Gastroesophageal sphincter (tissue), 4 donors: ENCODE measurements around the gene VSX2. TPM values are rescaled to one million over a fixed set of nuclear protein-coding genes. Genes with fewer than 3 reads are reported as not detected.

Experiments
- ATAC-seq: fragments of 150-250 bp; one replicate; pipeline ENCODE4 v1.9.1; 2016; ENCODE audit warnings: mild to moderate bottlenecking, moderate library complexity
- H3K27ac ChIP-seq, 4 donors: fragments of 200-600 bp; sonication (generic) in 3 of 4; 1 replicate in 3 of 4; 2 replicates in 1 of 4; pipeline ENCODE4 v1.5.1; 2016 to 2019
- H3K27me3 ChIP-seq: fragments of 200-600 bp; sonication (generic); one replicate; pipeline ENCODE4 v1.5.1; 2019
- H3K36me3 ChIP-seq, 2 donors: fragments of 200-600 bp; sonication (generic); one replicate each; pipeline ENCODE4 v1.5.1; 2019; ENCODE audit warnings: control low read depth in 1 of 2
- H3K4me1 ChIP-seq, 3 donors: fragments of 200-600 bp; sonication (generic); 1 replicate in 2 of 3; 2 replicates in 1 of 3; pipeline ENCODE4 v1.5.1; 2016 to 2019; ENCODE audit warnings: control low read depth in 2 of 3
- H3K4me3 ChIP-seq, 2 donors: fragments of 200-600 bp; sonication (generic); one replicate each; pipeline ENCODE4 v1.5.1; 2019; ENCODE audit warnings: mild to moderate bottlenecking in 1 of 2, moderate library complexity in 1 of 2
- H3K9me3 ChIP-seq, 3 donors: fragments of 200-600 bp; sonication (generic); one replicate each; pipeline ENCODE4 v1.5.1; 2017 to 2019; ENCODE audit warnings: control low read depth in 2 of 3
- CTCF ChIP-seq, 4 experiments: fragments of 200-600 bp in 2 of 4; fragments of 450-650 bp in 2 of 4; sonication (generic) in 1 of 4; IDR thresholded peaks; one replicate each; pipeline ENCODE4 v1.5.1; 2017 to 2019; ENCODE audit warnings: antibody characterized with exemption in 4 of 4, mild to moderate bottlenecking in 2 of 4, moderate library complexity in 2 of 4
- EP300 ChIP-seq: sonication (generic); formaldehyde crosslinking; IDR thresholded peaks from one replicate; pipeline ENCODE4 v1.6.1; 2017; ENCODE audit warnings: antibody characterized with exemption, mild to moderate bottlenecking
- POLR2A ChIP-seq, 2 donors: fragments of 450-650 bp; IDR thresholded peaks; one replicate each; pipeline ENCODE4 v1.6.1; 2017; ENCODE audit warnings: antibody characterized with exemption in 2 of 2, mild to moderate bottlenecking in 2 of 2, moderate library complexity in 1 of 2
- POLR2AphosphoS5 ChIP-seq: sonication (generic); formaldehyde crosslinking; IDR thresholded peaks from one replicate; pipeline ENCODE4 v1.6.1; 2017; ENCODE audit warnings: antibody characterized with exemption
- WGBS, 2 donors: methylation state at CpG; one replicate each; pipeline ENCODE4 v1.1.5; 2018; ENCODE audit warnings: low coverage in 1 of 2; 5-methylcytosine and 5-hydroxymethylcytosine counted together
- total RNA-seq, 4 donors: library from RNA; depleted of rRNA; stranded (reverse); fragments of >200 nt; gene quantifications; one replicate each; pipeline ENCODE4 v1.1.0, GENCODE V29; 2016

Gene VSX2
- total RNA-seq, 4 donors from 2014 or later = not detected

GRCh38 chr14:74293606-74294005 lies 54.4 kb downstream of the VSX2 start:
- no peak overlapping the region for H3K4me3 ChIP-seq
- peaks cover 0 to 12% (median under 1%) of the 10 kb centered on the region in 3 donors for H3K4me1 ChIP-seq
- H3K27ac ChIP-seq = no peak overlapping the region
- 91 to 100% methylated on average over 2 of the region's 2 CpGs for WGBS, 2 donors
- no peaks in the 10 kb centered on the region for H3K27me3 ChIP-seq
- TF ChIP-seq POLR2A (IDR thresholded peaks at IDR 0.05) (no peak), POLR2AphosphoS5 (no peak), CTCF (IDR thresholded peaks at IDR 0.05) (no peak), EP300 (no peak)
- H3K9me3 ChIP-seq = no peaks in the 10 kb centered on the region
- peaks cover 0 to 96% of the 10 kb centered on the region in 2 donors for H3K36me3 ChIP-seq
- ATAC-seq = no peak

GRCh38 chr14:74296037-74296467 lies 56.8 kb downstream of the VSX2 start:
- Histone ChIP-seq H3K4me3 (no peak overlapping the region), H3K27ac (no peak overlapping the region), H3K4me1 (peaks cover 0 to 34% (median 5%) of the 10 kb centered on the region in 3 donors), H3K9me3 (no peaks in the 10 kb centered on the region), H3K27me3 (no peaks in the 10 kb centered on the region), H3K36me3 (peaks cover 0 to 89% of the 10 kb centered on the region in 2 donors)
- WGBS, 2 donors = 83 to 90% methylated on average over 5 to 8 of the region's 9 CpGs
- no peak for TF ChIP-seq EP300
- TF ChIP-seq CTCF (IDR thresholded peaks at IDR 0.05) = no peak
- no peak for TF ChIP-seq POLR2A (IDR thresholded peaks at IDR 0.05)
- TF ChIP-seq POLR2AphosphoS5 = no peak
- ATAC-seq = no peak

- ATAC-seq = no peak
- no peak overlapping the region for H3K4me3 ChIP-seq
- no peak for TF ChIP-seq POLR2A (IDR thresholded peaks at IDR 0.05)
- TF ChIP-seq POLR2AphosphoS5 = no peak
- TF ChIP-seq CTCF (IDR thresholded peaks at IDR 0.05) = no peak
- no peak for TF ChIP-seq EP300
- peaks cover 0 to 44% (median 5%) of the 10 kb centered on the region in 3 donors for H3K4me1 ChIP-seq
- peaks cover 0 to 69% of the 10 kb centered on the region in 2 donors for H3K36me3 ChIP-seq
- H3K9me3 ChIP-seq = no peaks in the 10 kb centered on the region
- H3K27ac ChIP-seq = no peak overlapping the region
- whole genome bisulfite sequencing, 2 donors = 40 to 85% methylated on average over 1 to 9 of the region's 10 CpGs
- no peaks in the 10 kb centered on the region for H3K27me3 ChIP-seq
These were observed 58.7 kb downstream of the VSX2 start for GRCh38 chr14:74297986-74298385.

GRCh38 chr14:74299061-74299545 lies 59.9 kb downstream of the VSX2 start:
- H3K9me3 ChIP-seq = no peaks in the 10 kb centered on the region
- no peak overlapping the region for H3K4me3 ChIP-seq
- H3K4me1 ChIP-seq = peaks cover 0 to 50% (median 10%) of the 10 kb centered on the region in 3 donors
- no peaks in the 10 kb centered on the region for H3K27me3 ChIP-seq
- WGBS, 2 donors = 34 to 50% methylated on average over 8 to 10 of the region's 10 CpGs
- H3K27ac ChIP-seq = peak overlapping the region in 3 of 4 donors; percentile 20 to 61 (median 58)
- ATAC-seq = no peak
- TF ChIP-seq POLR2A (IDR thresholded peaks at IDR 0.05) (no peak), CTCF (IDR thresholded peaks at IDR 0.05) (no peak), POLR2AphosphoS5 (peak; percentile 15), EP300 (no peak)
- H3K36me3 ChIP-seq = peaks cover 0 to 61% of the 10 kb centered on the region in 2 donors

- peaks cover 0 to 35% of the 10 kb centered on the region in 2 donors for H3K36me3 ChIP-seq
- TF ChIP-seq EP300 (no peak), CTCF (IDR thresholded peaks at IDR 0.05) (no peak), POLR2A (IDR thresholded peaks at IDR 0.05) (no peak), POLR2AphosphoS5 (no peak)
- no peaks in the 10 kb centered on the region for H3K9me3 ChIP-seq
- 10 to 15% methylated on average over 7 to 12 of the region's 22 CpGs for WGBS, 2 donors
- ATAC-seq = no peak
- no peaks in the 10 kb centered on the region for H3K27me3 ChIP-seq
- H3K27ac ChIP-seq = peak overlapping the region; percentile 55 to 89 (median 83)
- H3K4me3 ChIP-seq = peak overlapping the region; percentile 60 to 81
- H3K4me1 ChIP-seq = peaks cover 0 to 50% (median 10%) of the 10 kb centered on the region in 3 donors
These were observed 62.4 kb downstream of the VSX2 start for GRCh38 chr14:74301594-74302151.
